B cell (primary cell): Measurements from ENCODE around the gene NEMP1. TPM values are rescaled to one million over a fixed set of nuclear protein-coding genes. Genes with fewer than 3 reads are reported as not detected.

Experiments
- ATAC-seq: fragments of 200-7000 bp; cut with Tn5 transposase; one replicate; pipeline ENCODE4 v1.10.0; 2021; ENCODE audit warnings: low read depth, mild to moderate bottlenecking, moderate number of reproducible peaks, moderate library complexity
- CTCF ChIA-PET: fragments of 350-600 bp; sonication (Branson Sonifier 250); formaldehyde crosslinking; loops from one replicate; lab custom pipeline; 2021; ENCODE audit warnings: antibody characterized with exemption, inconsistent platforms; lab: Charles Lee
- POLR2A ChIA-PET: fragments of 350-600 bp; sonication (Branson Sonifier 250); formaldehyde crosslinking; loops from one replicate; lab custom pipeline; 2021; ENCODE audit warnings: antibody characterized with exemption; lab: Charles Lee
- DNase-seq: peaks from one replicate; pipeline ENCODE4 v3.0.0; 2013
- H2AFZ ChIP-seq: 2 replicates; pipeline ENCODE4 v1.6.1; 2012; ENCODE audit warnings: mild to moderate bottlenecking, low read depth, low read length; ENCODE audit not compliant: insufficient read depth, poor library complexity, severe bottlenecking
- H3K27ac ChIP-seq, 2 donors: 1 replicate in 1 of 2; 2 replicates in 1 of 2; pipeline ENCODE4 v1.5.1; 2012 to 2013; ENCODE audit warnings: low read length in 2 of 2, mild to moderate bottlenecking in 2 of 2, moderate library complexity in 1 of 2
- H3K27me3 ChIP-seq, 4 experiments: fragments of 200-600 bp in 1 of 4; sonication (generic) in 1 of 4; replicated peaks in 1 of 4; 1 replicate in 2 of 4; 2 replicates in 2 of 4; pipeline versions ENCODE4 v1.6.1 to v1.7.0; 2013 to 2016; ENCODE audit warnings: low read length in 3 of 4, mild to moderate bottlenecking in 2 of 4, mixed read lengths in 1 of 4, moderate library complexity in 1 of 4; ENCODE audit not compliant: insufficient read depth in 4 of 4, control insufficient read depth in 3 of 4; ENCODE audit errors: control extremely low read depth in 1 of 4
- H3K36me3 ChIP-seq, 2 experiments: replicated peaks in 1 of 2; 1 replicate in 1 of 2; 2 replicates in 1 of 2; pipeline versions ENCODE4 v1.6.1 to v1.7.1; 2013; ENCODE audit warnings: low read length in 1 of 2; ENCODE audit not compliant: insufficient read depth in 2 of 2, control insufficient read depth in 1 of 2; ENCODE audit errors: control extremely low read depth in 1 of 2, extremely low read depth in 1 of 2
- H3K4me1 ChIP-seq, 2 donors: fragments of 200-600 bp in 1 of 2; sonication (generic) in 1 of 2; 1 replicate in 1 of 2; 2 replicates in 1 of 2; pipeline versions ENCODE4 v1.5.1 to v1.6.1; 2013 to 2017; ENCODE audit warnings: low read length in 2 of 2; ENCODE audit not compliant: control insufficient read depth in 2 of 2, insufficient read depth in 2 of 2
- H3K4me2 ChIP-seq: replicated peaks from 2 replicates; pipeline ENCODE3; 2012; ENCODE audit warnings: mild to moderate bottlenecking, low read depth, low read length; ENCODE audit not compliant: poor library complexity, severe bottlenecking
- H3K4me3 ChIP-seq, 5 experiments: fragments of 200-600 bp in 1 of 5; sonication (generic) in 1 of 5; 1 replicate in 3 of 5; 2 replicates in 2 of 5; pipeline versions ENCODE4 v1.5.1 to v1.7.0; 2011 to 2016; ENCODE audit warnings: low read length in 4 of 5, mild to moderate bottlenecking in 4 of 5, low read depth in 2 of 5, control low read depth in 1 of 5, moderate library complexity in 1 of 5; ENCODE audit not compliant: insufficient read depth in 1 of 5; ENCODE audit errors: control extremely low read depth in 1 of 5, extremely low read depth in 1 of 5
- H3K79me2 ChIP-seq: fragments of 200-600 bp; sonication (generic); one replicate; pipeline ENCODE4 v1.6.0; 2016; ENCODE audit warnings: low read length; ENCODE audit not compliant: control insufficient read depth, insufficient read depth
- H3K9ac ChIP-seq: fragments of 200-600 bp; sonication (generic); 2 replicates; pipeline ENCODE4 v1.6.1; 2017; ENCODE audit warnings: mild to moderate bottlenecking, low read length, moderate library complexity
- H3K9me3 ChIP-seq, 3 donors: one replicate each; pipeline versions ENCODE4 v1.6.1 to v1.7.1; 2013; ENCODE audit warnings: low read length in 2 of 3; ENCODE audit not compliant: control insufficient read depth in 2 of 3, insufficient read depth in 1 of 3; ENCODE audit errors: control extremely low read depth in 1 of 3
- H4K20me1 ChIP-seq: 2 replicates; pipeline ENCODE4 v1.6.0; 2012; ENCODE audit warnings: mild to moderate bottlenecking, low read length; ENCODE audit not compliant: insufficient read depth, control insufficient read depth, poor library complexity, severe bottlenecking
- H3K27ac Mint-ChIP-seq: one replicate; pipeline ENCODE4 v1.8.0; 2021; ENCODE audit warnings: mixed read lengths
- H3K27me3 Mint-ChIP-seq: one replicate; pipeline ENCODE4 v1.8.0; 2021; ENCODE audit warnings: mixed read lengths
- H3K4me1 Mint-ChIP-seq: one replicate; pipeline ENCODE4 v1.8.0; 2021; ENCODE audit warnings: mixed read lengths
- H3K4me3 Mint-ChIP-seq: one replicate; pipeline ENCODE4 v1.8.0; 2021; ENCODE audit warnings: mixed read lengths
- H3K9me3 Mint-ChIP-seq: one replicate; pipeline ENCODE4 v1.8.0; 2022; ENCODE audit warnings: mixed read lengths; ENCODE audit not compliant: insufficient read depth
- EZH2 ChIP-seq: IDR thresholded peaks from 2 replicates; pipeline ENCODE4 v1.6.1; 2012; ENCODE audit warnings: borderline replicate concordance, low read depth, mild to moderate bottlenecking, moderate library complexity, low read length; ENCODE audit not compliant: insufficient read depth, poor library complexity, severe bottlenecking
- WGBS: methylation state at CpG from one replicate; pipeline ENCODE4 v1.1.5; 2013; ENCODE audit warnings: missing lambda C conversion rate; ENCODE audit not compliant: insufficient coverage; 5-methylcytosine and 5-hydroxymethylcytosine counted together
- intact Hi-C: fragments of 100-400 bp; cut with micrococcal nuclease; formaldehyde crosslinking; loops from one replicate; pipeline ENCODE4 v1.10.0; 2022
- polyA plus RNA-seq: library from polyadenylated mRNA; depleted of rRNA; stranded (reverse); fragments of >200 nt; gene quantifications from 2 replicates; pipeline ENCODE4 v1.2.3, GENCODE V29; 2012
- total RNA-seq, 2 donors: library from RNA; stranded (reverse); fragments of 120-200 nt in 1 of 2; gene quantifications; 1 replicate in 1 of 2; 2 replicates in 1 of 2; pipeline versions ENCODE4 v1.2.3 to v1.2.4, GENCODE V29; 2013 to 2022
- TF ChIP-seq, protein P1 (sequence below): fragments of 200-600 bp; IDR thresholded peaks from one replicate; pipeline ENCODE4 v1.8.0; 2022; ENCODE audit warnings: antibody characterized with exemption, mild to moderate bottlenecking

NEMP1 gene
- total and polyA plus RNA-seq, 2 donors (not counting 1 experiment from before 2014, with no cell fraction given), result 13.6 to 35.0 TPM

DNA sequence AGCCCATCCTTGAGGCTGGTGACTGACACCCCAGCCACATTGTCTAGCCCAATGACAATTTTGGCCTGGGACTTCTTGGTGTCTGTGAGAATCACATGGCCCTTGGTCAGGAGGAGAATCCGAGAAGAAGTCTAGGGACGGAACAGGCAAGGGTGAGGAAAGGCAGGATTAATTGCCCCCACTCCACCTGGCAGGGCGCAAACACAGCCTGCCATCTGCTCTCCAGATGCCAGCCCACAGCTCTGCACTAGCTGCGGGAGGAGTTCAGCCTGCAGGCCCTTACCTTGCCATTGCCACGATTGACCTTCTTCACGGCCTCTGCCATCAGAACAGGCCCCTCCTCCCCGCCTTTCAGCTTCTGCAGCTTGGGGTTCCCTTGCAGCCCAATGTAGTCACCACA lies 49.1 kb downstream of the NEMP1 start:
- Mint-ChIP-seq H3K27ac (no peak overlapping the region), H3K27me3 (no peaks in the 10 kb centered on the region), H3K9me3 (no peaks in the 10 kb centered on the region), H3K4me1 (peaks cover 19% of the 10 kb centered on the region), H3K4me3 (no peak overlapping the region)
- peaks cover 8 to 14% of the 10 kb centered on the region in 2 donors for H3K4me1 ChIP-seq
- no peak for ATAC-seq
- no peak overlapping the region for H2AFZ ChIP-seq
- POLR2A ChIA-PET, result interaction anchor here (0.6 to 0.7 kb wide), 2 partner anchors 19 to 64 kb away, joined by 9 to 11 read pairs; no protein-coding TSS in a partner anchor
- intact Hi-C loops, result no loop called here
- DNase-seq, result no peak
- TF ChIP-seq, protein P1, sequence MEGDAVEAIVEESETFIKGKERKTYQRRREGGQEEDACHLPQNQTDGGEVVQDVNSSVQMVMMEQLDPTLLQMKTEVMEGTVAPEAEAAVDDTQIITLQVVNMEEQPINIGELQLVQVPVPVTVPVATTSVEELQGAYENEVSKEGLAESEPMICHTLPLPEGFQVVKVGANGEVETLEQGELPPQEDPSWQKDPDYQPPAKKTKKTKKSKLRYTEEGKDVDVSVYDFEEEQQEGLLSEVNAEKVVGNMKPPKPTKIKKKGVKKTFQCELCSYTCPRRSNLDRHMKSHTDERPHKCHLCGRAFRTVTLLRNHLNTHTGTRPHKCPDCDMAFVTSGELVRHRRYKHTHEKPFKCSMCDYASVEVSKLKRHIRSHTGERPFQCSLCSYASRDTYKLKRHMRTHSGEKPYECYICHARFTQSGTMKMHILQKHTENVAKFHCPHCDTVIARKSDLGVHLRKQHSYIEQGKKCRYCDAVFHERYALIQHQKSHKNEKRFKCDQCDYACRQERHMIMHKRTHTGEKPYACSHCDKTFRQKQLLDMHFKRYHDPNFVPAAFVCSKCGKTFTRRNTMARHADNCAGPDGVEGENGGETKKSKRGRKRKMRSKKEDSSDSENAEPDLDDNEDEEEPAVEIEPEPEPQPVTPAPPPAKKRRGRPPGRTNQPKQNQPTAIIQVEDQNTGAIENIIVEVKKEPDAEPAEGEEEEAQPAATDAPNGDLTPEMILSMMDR, result no peak
- no peak for TF ChIP-seq EZH2
- H3K27me3 ChIP-seq, result no peaks in the 10 kb centered on the region
- no peak overlapping the region for H3K9ac ChIP-seq
- H3K36me3 ChIP-seq, result no peaks in the 10 kb centered on the region
- no peaks in the 10 kb centered on the region for H3K79me2 ChIP-seq
- no peak overlapping the region for H3K4me2 ChIP-seq
- H4K20me1 ChIP-seq, result no peaks in the 10 kb centered on the region
- CTCF ChIA-PET, result interaction anchor here (1.0 to 1.1 kb wide), 2 partner anchors 10 to 83 kb away, joined by 3 read pairs; no protein-coding TSS in a partner anchor
- WGBS, result 98% methylated on average over 7 of the region's 7 CpGs
- H3K4me3 ChIP-seq, result no peak overlapping the region
- H3K27ac ChIP-seq, result no peak overlapping the region
- H3K9me3 ChIP-seq, result no peaks in the 10 kb centered on the region

DNA sequence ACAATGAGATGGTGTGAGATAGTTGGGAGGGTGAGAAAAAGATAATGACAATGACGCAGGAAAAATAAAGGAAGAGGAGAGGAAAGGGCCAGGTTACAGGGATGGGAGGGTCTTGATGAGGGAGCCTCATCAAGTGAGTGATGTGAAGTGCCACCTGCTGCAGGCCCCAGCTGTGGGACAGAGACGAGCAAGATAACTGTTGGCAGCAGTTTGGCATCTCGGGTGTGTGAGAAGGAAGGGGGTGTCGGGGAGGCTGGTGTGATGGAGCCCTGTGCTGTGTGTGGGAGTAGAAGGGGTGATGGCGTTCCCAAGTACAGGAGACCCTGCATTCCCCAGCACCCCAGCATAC lies 50.8 kb downstream of the NEMP1 start:
- no peak for ATAC-seq
- no peaks in the 10 kb centered on the region for H3K9me3 Mint-ChIP-seq
- Histone ChIP-seq H3K36me3 (no peaks in the 10 kb centered on the region), H3K4me1 (peaks cover 8 to 14% of the 10 kb centered on the region in 2 donors), H3K9me3 (no peaks in the 10 kb centered on the region), H3K4me3 (no peak overlapping the region), H4K20me1 (no peaks in the 10 kb centered on the region), H3K27ac (no peak overlapping the region), H2AFZ (no peak overlapping the region), H3K27me3 (no peaks in the 10 kb centered on the region), H3K79me2 (no peaks in the 10 kb centered on the region), H3K9ac (no peak overlapping the region), H3K4me2 (no peak overlapping the region)
- TF ChIP-seq EZH2, result no peak
- TF ChIP-seq, protein P1, result no peak
- no peak for DNase-seq
- H3K4me3 Mint-ChIP-seq, result no peak overlapping the region
- no peaks in the 10 kb centered on the region for H3K27me3 Mint-ChIP-seq
- ChIA-PET CTCF (interaction anchor here (1.5 to 1.9 kb wide), 2 partner anchors 41 to 96 kb away, joined by 4 read pairs; no protein-coding TSS in a partner anchor), POLR2A (no interaction called here)
- H3K4me1 Mint-ChIP-seq, result peaks cover 19% of the 10 kb centered on the region
- intact Hi-C loops, result no loop called here
- no peak overlapping the region for H3K27ac Mint-ChIP-seq
- 70% methylated on average over 1 of the region's 5 CpGs for WGBS
